Tibial nerve (tissue), 4 donors: ENCODE results near the gene CLEC9A. TPM values are rescaled to one million over a fixed set of nuclear protein-coding genes. Genes with fewer than 3 reads are reported as not detected.

Experiments
- DNase-seq, 2 donors: peaks; one replicate each; pipeline ENCODE4 v3.0.0-alpha.2; 2019; ENCODE audit warnings: low spot score in 2 of 2
- H3K27ac ChIP-seq, 4 donors: fragments of 200-600 bp; sonication (generic) in 3 of 4; one replicate each; pipeline ENCODE4 v1.5.1; 2017 to 2019; ENCODE audit warnings: mild to moderate bottlenecking in 1 of 4
- H3K27me3 ChIP-seq, 2 donors: fragments of 200-600 bp; sonication (generic) in 1 of 2; one replicate each; pipeline versions ENCODE4 v1.5.1 to v1.6.0; 2017 to 2019
- H3K36me3 ChIP-seq, 3 donors: fragments of 200-600 bp; sonication (generic); one replicate each; pipeline ENCODE4 v1.5.1; 2018 to 2019
- H3K4me1 ChIP-seq, 4 donors: fragments of 200-600 bp; sonication (generic) in 3 of 4; one replicate each; pipeline ENCODE4 v1.5.1; 2017 to 2019
- H3K4me3 ChIP-seq, 4 donors: fragments of 200-600 bp; sonication (generic) in 3 of 4; one replicate each; pipeline ENCODE4 v1.5.1; 2017 to 2019; ENCODE audit warnings: mild to moderate bottlenecking in 1 of 4, moderate library complexity in 1 of 4
- H3K9me3 ChIP-seq, 4 donors: fragments of 200-600 bp; sonication (generic) in 3 of 4; one replicate each; pipeline ENCODE4 v1.5.1; 2017 to 2019
- CTCF ChIP-seq, 5 experiments: fragments of 200-600 bp in 3 of 5; fragments of 450-650 bp in 2 of 5; sonication (generic) in 3 of 5; IDR thresholded peaks; one replicate each; pipeline ENCODE4 v1.5.1; 2016 to 2019; ENCODE audit warnings: antibody characterized with exemption in 5 of 5, mild to moderate bottlenecking in 3 of 5, moderate library complexity in 2 of 5
- EP300 ChIP-seq, 2 donors: sonication (generic); formaldehyde crosslinking; IDR thresholded peaks; one replicate each; pipeline ENCODE4 v1.6.1; 2017; ENCODE audit warnings: antibody characterized with exemption in 2 of 2, mild to moderate bottlenecking in 1 of 2
- POLR2A ChIP-seq, 2 donors: fragments of 450-650 bp; IDR thresholded peaks; one replicate each; pipeline ENCODE4 v1.6.1; 2017; ENCODE audit warnings: antibody characterized with exemption in 2 of 2, mild to moderate bottlenecking in 2 of 2, moderate library complexity in 2 of 2
- WGBS, 2 donors: methylation state at CpG; one replicate each; pipeline ENCODE4 v1.1.5; 2018; 5-methylcytosine and 5-hydroxymethylcytosine counted together
- total RNA-seq, 4 donors: library from RNA; depleted of rRNA; stranded (reverse); fragments of >200 nt; gene quantifications; one replicate each; pipeline ENCODE4 v1.1.0, GENCODE V29; 2016

CLEC9A gene
- total RNA-seq, 4 donors from 2014 or later, result 0.21 TPM; not detected in 3

GRCh38 chr12:10101648-10102220, 71.3 kb downstream of the CLEC9A start:
- H3K27ac ChIP-seq, result peak overlapping the region in 2 of 4 donors; percentile 13 to 58
- WGBS, 2 donors, result 88 to 92% methylated on average over 1 of the region's 1 CpG

GRCh38 chr12:10102322-10102721, 71.8 kb downstream of the CLEC9A start:
- no peaks in the 10 kb centered on the region for H3K27me3 ChIP-seq
- no peaks in the 10 kb centered on the region for H3K9me3 ChIP-seq
- peaks cover 0 to 24% (median 7%) of the 10 kb centered on the region in 4 donors for H3K4me1 ChIP-seq
- TF ChIP-seq CTCF (IDR thresholded peaks at IDR 0.05) (no peak), EP300 (IDR thresholded peaks at IDR 0.05) (no peak), POLR2A (IDR thresholded peaks at IDR 0.05) (no peak)
- no peaks in the 10 kb centered on the region for H3K36me3 ChIP-seq
- DNase-seq, result no peak
- 77 to 80% methylated on average over 2 of the region's 2 CpGs for WGBS, 2 donors
- no peak overlapping the region for H3K4me3 ChIP-seq
- no peak overlapping the region for H3K27ac ChIP-seq

More at GRCh38 chr12:10101648-10102220, 71.3 kb downstream of the CLEC9A start:
- Histone ChIP-seq H3K27me3 (no peaks in the 10 kb centered on the region), H3K4me1 (peaks cover 0 to 24% (median 7%) of the 10 kb centered on the region in 4 donors), H3K36me3 (no peaks in the 10 kb centered on the region), H3K9me3 (no peaks in the 10 kb centered on the region), H3K4me3 (no peak overlapping the region)
- no peak for DNase-seq
- no peak for TF ChIP-seq CTCF (IDR thresholded peaks at IDR 0.05)
- no peak for TF ChIP-seq POLR2A (IDR thresholded peaks at IDR 0.05)
- no peak for TF ChIP-seq EP300 (IDR thresholded peaks at IDR 0.05)

GRCh38 chr12:10110256-10110844, 79.9 kb downstream of the CLEC9A start:
- H3K4me3 ChIP-seq, result no peak overlapping the region
- no peak for TF ChIP-seq POLR2A (IDR thresholded peaks at IDR 0.05)
- TF ChIP-seq EP300 (IDR thresholded peaks at IDR 0.05), result no peak
- TF ChIP-seq CTCF (IDR thresholded peaks at IDR 0.05), result no peak
- H3K9me3 ChIP-seq, result peaks cover 0 to 5% (median 0%) of the 10 kb centered on the region in 4 donors
- no peaks in the 10 kb centered on the region for H3K36me3 ChIP-seq
- H3K4me1 ChIP-seq, result no peaks in the 10 kb centered on the region
- H3K27me3 ChIP-seq, result no peaks in the 10 kb centered on the region
- 82 to 85% methylated on average over 2 of the region's 2 CpGs for WGBS, 2 donors
- no peak for DNase-seq
- H3K27ac ChIP-seq, result no peak overlapping the region

- Histone ChIP-seq H3K27ac (no peak overlapping the region), H3K36me3 (no peaks in the 10 kb centered on the region), H3K9me3 (peaks cover 0 to 5% (median 0%) of the 10 kb centered on the region in 4 donors), H3K4me3 (no peak overlapping the region), H3K27me3 (no peaks in the 10 kb centered on the region), H3K4me1 (no peaks in the 10 kb centered on the region)
- TF ChIP-seq CTCF (IDR thresholded peaks at IDR 0.05) (no peak), EP300 (IDR thresholded peaks at IDR 0.05) (no peak), POLR2A (IDR thresholded peaks at IDR 0.05) (no peak)
- 92% methylated on average over 38 of the region's 38 CpGs for WGBS, 2 donors
- no peak for DNase-seq
Observed at GRCh38 chr12:10111451-10111850, 81.0 kb downstream of the CLEC9A start.

GRCh38 chr12:10113075-10113474, 82.6 kb downstream of the CLEC9A start:
- Histone ChIP-seq H3K36me3 (no peaks in the 10 kb centered on the region), H3K27ac (no peak overlapping the region), H3K4me1 (no peaks in the 10 kb centered on the region), H3K27me3 (no peaks in the 10 kb centered on the region), H3K4me3 (no peak overlapping the region), H3K9me3 (peaks cover 0 to 5% (median 0%) of the 10 kb centered on the region in 4 donors)
- no peak for DNase-seq
- 81 to 91% methylated on average over 1 of the region's 1 CpG for WGBS, 2 donors
- no peak for TF ChIP-seq EP300 (IDR thresholded peaks at IDR 0.05)
- no peak for TF ChIP-seq CTCF (IDR thresholded peaks at IDR 0.05)
- no peak for TF ChIP-seq POLR2A (IDR thresholded peaks at IDR 0.05)
